ENCODE results near the gene ALMS1.

DNA sequence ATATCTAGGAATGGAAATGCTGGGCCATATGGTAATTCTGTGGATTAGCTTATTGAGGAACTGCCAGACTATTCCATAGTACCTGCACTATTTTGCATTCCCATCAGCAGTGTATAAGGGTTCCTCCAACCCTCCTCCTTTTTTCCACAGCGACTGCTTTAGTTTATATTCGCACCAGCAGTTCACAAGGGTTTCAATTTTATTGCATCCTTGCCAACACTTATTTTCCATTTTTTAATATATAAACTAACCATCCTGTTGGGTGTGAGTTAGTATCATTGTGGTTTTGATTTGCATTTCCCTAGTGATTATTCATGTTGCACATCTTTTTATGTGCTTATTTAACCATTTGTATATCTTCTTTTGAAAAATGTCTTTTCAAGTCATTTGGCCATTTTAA lies 189.6 kb downstream of the ALMS1 start:
- TF ChIP-seq, protein P1, sequence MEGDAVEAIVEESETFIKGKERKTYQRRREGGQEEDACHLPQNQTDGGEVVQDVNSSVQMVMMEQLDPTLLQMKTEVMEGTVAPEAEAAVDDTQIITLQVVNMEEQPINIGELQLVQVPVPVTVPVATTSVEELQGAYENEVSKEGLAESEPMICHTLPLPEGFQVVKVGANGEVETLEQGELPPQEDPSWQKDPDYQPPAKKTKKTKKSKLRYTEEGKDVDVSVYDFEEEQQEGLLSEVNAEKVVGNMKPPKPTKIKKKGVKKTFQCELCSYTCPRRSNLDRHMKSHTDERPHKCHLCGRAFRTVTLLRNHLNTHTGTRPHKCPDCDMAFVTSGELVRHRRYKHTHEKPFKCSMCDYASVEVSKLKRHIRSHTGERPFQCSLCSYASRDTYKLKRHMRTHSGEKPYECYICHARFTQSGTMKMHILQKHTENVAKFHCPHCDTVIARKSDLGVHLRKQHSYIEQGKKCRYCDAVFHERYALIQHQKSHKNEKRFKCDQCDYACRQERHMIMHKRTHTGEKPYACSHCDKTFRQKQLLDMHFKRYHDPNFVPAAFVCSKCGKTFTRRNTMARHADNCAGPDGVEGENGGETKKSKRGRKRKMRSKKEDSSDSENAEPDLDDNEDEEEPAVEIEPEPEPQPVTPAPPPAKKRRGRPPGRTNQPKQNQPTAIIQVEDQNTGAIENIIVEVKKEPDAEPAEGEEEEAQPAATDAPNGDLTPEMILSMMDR (IDR thresholded peaks at IDR 0.05): no peak
- TF ChIP-seq POLR2AphosphoS5 (IDR thresholded peaks at IDR 0.05; ENCODE audit: insufficient read depth in 1 of 2, low read depth in 1 of 2): no peak
- TF ChIP-seq POLR2A (IDR thresholded peaks at IDR 0.05): no peak
